HepG2 (cell line): ENCODE measurements around the gene GCN1. TPM values are rescaled to one million over a fixed set of nuclear protein-coding genes. Genes with fewer than 3 reads are reported as not detected.

Source experiments
- AKNA ChIP-seq: sonication (generic); formaldehyde crosslinking; IDR thresholded peaks from 2 replicates; pipeline ENCODE4 v1.4.0; 2020; ENCODE audit warnings: missing genetic modification reagents, borderline replicate concordance
- CHD4 ChIP-seq: fragments of 200-600 bp; sonication (generic); IDR thresholded peaks from 2 replicates; pipeline ENCODE4 v1.7.0; 2017; ENCODE audit warnings: mild to moderate bottlenecking, low read length, borderline replicate concordance
- FOXP1 ChIP-seq, 2 experiments: fragments of 450-650 bp in 1 of 2; IDR thresholded peaks; 2 replicates each; pipeline ENCODE4 v1.6.1; 2017 to 2018; ENCODE audit warnings: antibody characterized with exemption in 1 of 2
- GATAD2A ChIP-seq: IDR thresholded peaks from 2 replicates; pipeline ENCODE4 v1.6.1; 2016
- HNRNPK ChIP-seq: fragments of 200-400 bp; formaldehyde crosslinking; IDR thresholded peaks from 2 replicates; pipeline ENCODE4 v1.6.1; 2018; ENCODE audit warnings: low read length, low read depth, moderate library complexity, mild to moderate bottlenecking; ENCODE audit not compliant: poor library complexity, severe bottlenecking
- HOXA7 ChIP-seq: sonication (generic); formaldehyde crosslinking; IDR thresholded peaks from 2 replicates; pipeline ENCODE4 v1.8.1; 2022; ENCODE audit warnings: mild to moderate bottlenecking, missing genetic modification reagents, moderate library complexity
- KAT8 ChIP-seq: IDR thresholded peaks from 2 replicates; pipeline ENCODE4 v1.6.1; 2016; ENCODE audit warnings: missing genetic modification reagents, missing compliant biosample characterization
- NCOA1 ChIP-seq: sonication (generic); formaldehyde crosslinking; IDR thresholded peaks from 2 replicates; pipeline ENCODE4 v1.9.0; 2021; ENCODE audit warnings: missing genetic modification reagents
- RXRB ChIP-seq: IDR thresholded peaks from 2 replicates; pipeline ENCODE4 v1.6.1; 2016; ENCODE audit warnings: borderline replicate concordance, missing genetic modification reagents, missing compliant biosample characterization
- SMC3 ChIP-seq: IDR thresholded peaks from 2 replicates; pipeline ENCODE4 v1.6.1; 2011; ENCODE audit warnings: low read length, improper control_type of control experiment
- TRIM24 ChIP-seq: sonication (generic); formaldehyde crosslinking; IDR thresholded peaks from 2 replicates; pipeline ENCODE4 v1.8.0; 2022; ENCODE audit warnings: mild to moderate bottlenecking, missing genetic modification reagents
- ZNF20 ChIP-seq: sonication (generic); formaldehyde crosslinking; IDR thresholded peaks from 2 replicates; pipeline ENCODE4 v1.4.0; 2020; ENCODE audit warnings: mild to moderate bottlenecking, moderate library complexity, missing genetic modification reagents
- ZNF235 ChIP-seq: sonication (generic); formaldehyde crosslinking; IDR thresholded peaks from 2 replicates; pipeline ENCODE4 v1.8.1; 2023; ENCODE audit warnings: mild to moderate bottlenecking, missing genetic modification reagents, borderline replicate concordance
- ZNF280B ChIP-seq: sonication (generic); formaldehyde crosslinking; IDR thresholded peaks from 2 replicates; pipeline ENCODE4 v1.5.0; 2020; ENCODE audit warnings: missing genetic modification reagents, mild to moderate bottlenecking, borderline replicate concordance
- ZNF710 ChIP-seq: sonication (generic); formaldehyde crosslinking; IDR thresholded peaks from 2 replicates; pipeline ENCODE4 v1.5.0; 2020; ENCODE audit warnings: mild to moderate bottlenecking, missing genetic modification reagents, borderline replicate concordance
- polyA plus RNA-seq, 8 experiments: library from polyadenylated mRNA; depleted of rRNA in 3 of 8; stranded (reverse) in 7 of 8; unstranded in 1 of 8; fragments of >200 nt; fragmentation: Illumina TruSeq in 4 of 8; extraction: Trizol in 4 of 8; gene quantifications; 2 replicates each; pipeline versions ENCODE4 v1.2.1 to v1.2.3, GENCODE V29; 2011 to 2016; ENCODE audit warnings: low read depth in 4 of 8, missing spikeins in 1 of 8, mixed read lengths in 1 of 8; ENCODE audit not compliant: insufficient read depth in 1 of 8
- total RNA-seq, 5 experiments: library from RNA; depleted of rRNA; stranded (reverse); fragments of >200 nt; fragmentation: Illumina TruSeq; extraction: Trizol; gene quantifications; 2 replicates each; pipeline ENCODE4 v1.2.3, GENCODE V29; 2016; ENCODE audit warnings: low read depth in 1 of 5
- TF ChIP-seq, protein P1 (sequence below): sonication (generic); formaldehyde crosslinking; conservative IDR thresholded peaks from 2 replicates; pipeline ENCODE4 v1.5.0; 2020; ENCODE audit warnings: missing genetic modification reagents

Gene GCN1
- total and polyA plus RNA-seq, 2 of the 13 experiments (the other 11 are each of a cell fraction or from before 2014, with no cell fraction given) = 58.2 to 83.0 TPM

- TF ChIP-seq TRIM24 (no peak), CHD4 (no peak), KAT8 (CRISPR knock-in tag) (peak; percentile 82), FOXP1 (IDR thresholded peaks at IDR 0.05) (no peak), FOXP1 (CRISPR knock-in tag; IDR thresholded peaks at IDR 0.05) (no peak), ZNF280B (CRISPR knock-in tag) (0 out of 2 replicates have a peak, but pooled peaks have one; percentile 29), AKNA (peak; percentile 86; the same call in 1 of the 2 replicates), HNRNPK (peak; percentile 39), RXRB (CRISPR knock-in tag) (peak; percentile 37; the same call in 1 of the 2 replicates), ZNF20 (CRISPR knock-in tag) (no peak), HOXA7 (CRISPR knock-in tag) (no peak), ZNF235 (CRISPR knock-in tag) (no peak), GATAD2A (0 out of 2 replicates have a peak, but pooled peaks have one; percentile 1), ZNF710 (peak; percentile 62; the same call in 1 of the 2 replicates), NCOA1 (no peak), SMC3 (no peak)
- TF ChIP-seq, protein P1, sequence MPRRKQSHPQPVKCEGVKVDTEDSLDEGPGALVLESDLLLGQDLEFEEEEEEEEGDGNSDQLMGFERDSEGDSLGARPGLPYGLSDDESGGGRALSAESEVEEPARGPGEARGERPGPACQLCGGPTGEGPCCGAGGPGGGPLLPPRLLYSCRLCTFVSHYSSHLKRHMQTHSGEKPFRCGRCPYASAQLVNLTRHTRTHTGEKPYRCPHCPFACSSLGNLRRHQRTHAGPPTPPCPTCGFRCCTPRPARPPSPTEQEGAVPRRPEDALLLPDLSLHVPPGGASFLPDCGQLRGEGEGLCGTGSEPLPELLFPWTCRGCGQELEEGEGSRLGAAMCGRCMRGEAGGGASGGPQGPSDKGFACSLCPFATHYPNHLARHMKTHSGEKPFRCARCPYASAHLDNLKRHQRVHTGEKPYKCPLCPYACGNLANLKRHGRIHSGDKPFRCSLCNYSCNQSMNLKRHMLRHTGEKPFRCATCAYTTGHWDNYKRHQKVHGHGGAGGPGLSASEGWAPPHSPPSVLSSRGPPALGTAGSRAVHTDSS (CRISPR knock-in tag) = no peak
These were observed 77.5 kb downstream of the GCN1 start (continued) for GRCh38 chr12:120116792-120117651.
